Nephron (organoid): ENCODE measurements around the gene TAF6L.
A peak's percentile ranks its signal among the peaks of the same experiment; 100 is the strongest.

Source experiments
- H3K27ac Mint-ChIP-seq, 3 experiments: 2 replicates each; pipeline ENCODE4 v1.8.0; 2020; ENCODE audit warnings: mixed read lengths in 3 of 3, mild to moderate bottlenecking in 2 of 3, moderate library complexity in 1 of 3
- H3K27me3 Mint-ChIP-seq: 2 replicates; pipeline ENCODE4 v1.8.0; 2021; ENCODE audit warnings: low read depth, mild to moderate bottlenecking, moderate library complexity, mixed read lengths
- H3K36me3 Mint-ChIP-seq: 2 replicates; pipeline ENCODE4 v1.8.0; 2020; ENCODE audit warnings: low read depth, mixed read lengths
- H3K4me1 Mint-ChIP-seq: 2 replicates; pipeline ENCODE4 v1.8.0; 2020; ENCODE audit warnings: mixed read lengths
- H3K4me3 Mint-ChIP-seq, 3 experiments: 2 replicates each; pipeline ENCODE4 v1.8.0; 2020; ENCODE audit warnings: mild to moderate bottlenecking in 3 of 3, mixed read lengths in 3 of 3, moderate library complexity in 2 of 3
- H3K9me3 Mint-ChIP-seq: 2 replicates; pipeline ENCODE4 v1.8.0; 2020; ENCODE audit warnings: mixed read lengths
- TF ChIP-seq, protein P1 (sequence below), 3 experiments: fragments of 200-600 bp; sonication (generic); IDR thresholded peaks; one replicate each; pipeline ENCODE4 v1.5.0; 2021; ENCODE audit warnings: antibody characterized with exemption in 3 of 3; ENCODE audit not compliant: unreplicated experiment in 3 of 3

Gene TAF6L

GRCh38 chr11:62787005-62787759 is 16.0 kb downstream of the TAF6L start, which contains the start of gene TMEM179B:
Gene TMEM179B, plus strand, starts transcription at chr11:62787402. Its CDS starts 30 bp downstream, at chr11:62787432.
- Mint-ChIP-seq H3K9me3 (no peaks in the 10 kb centered on the region), H3K4me3 (peak within 1 kb of the TSS; percentile 92 to 98 (median 96)), H3K27me3 (no peaks in the 10 kb centered on the region), H3K36me3 (peaks cover 27% of the 10 kb centered on the region), H3K4me1 (peaks cover 28% of the 10 kb centered on the region), H3K27ac (peak within 1 kb of the TSS; percentile 89 to 97 (median 97))
- TF ChIP-seq, protein P1, sequence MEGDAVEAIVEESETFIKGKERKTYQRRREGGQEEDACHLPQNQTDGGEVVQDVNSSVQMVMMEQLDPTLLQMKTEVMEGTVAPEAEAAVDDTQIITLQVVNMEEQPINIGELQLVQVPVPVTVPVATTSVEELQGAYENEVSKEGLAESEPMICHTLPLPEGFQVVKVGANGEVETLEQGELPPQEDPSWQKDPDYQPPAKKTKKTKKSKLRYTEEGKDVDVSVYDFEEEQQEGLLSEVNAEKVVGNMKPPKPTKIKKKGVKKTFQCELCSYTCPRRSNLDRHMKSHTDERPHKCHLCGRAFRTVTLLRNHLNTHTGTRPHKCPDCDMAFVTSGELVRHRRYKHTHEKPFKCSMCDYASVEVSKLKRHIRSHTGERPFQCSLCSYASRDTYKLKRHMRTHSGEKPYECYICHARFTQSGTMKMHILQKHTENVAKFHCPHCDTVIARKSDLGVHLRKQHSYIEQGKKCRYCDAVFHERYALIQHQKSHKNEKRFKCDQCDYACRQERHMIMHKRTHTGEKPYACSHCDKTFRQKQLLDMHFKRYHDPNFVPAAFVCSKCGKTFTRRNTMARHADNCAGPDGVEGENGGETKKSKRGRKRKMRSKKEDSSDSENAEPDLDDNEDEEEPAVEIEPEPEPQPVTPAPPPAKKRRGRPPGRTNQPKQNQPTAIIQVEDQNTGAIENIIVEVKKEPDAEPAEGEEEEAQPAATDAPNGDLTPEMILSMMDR (IDR thresholded peaks at IDR 0.05; ENCODE audit: unreplicated experiment in 3 of 3): no peak

DNA sequence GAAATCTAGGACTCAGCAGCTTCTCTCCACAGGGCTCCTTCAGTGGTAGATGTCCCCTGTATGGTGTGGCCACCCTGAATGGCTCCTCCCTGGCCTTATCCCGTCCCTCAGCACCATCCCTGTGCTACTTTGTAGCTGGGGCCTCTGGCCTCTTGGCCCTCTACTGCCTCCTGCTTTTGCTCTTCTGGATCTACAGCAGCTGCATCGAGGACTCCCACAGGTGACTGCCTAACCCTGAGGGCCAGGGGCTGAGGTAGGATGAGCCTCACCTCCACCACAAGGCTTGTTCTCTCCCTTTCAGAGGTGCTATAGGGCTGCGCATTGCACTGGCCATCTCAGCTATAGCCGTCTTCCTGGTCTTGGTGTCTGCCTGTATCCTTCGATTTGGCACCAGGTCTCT is 17.8 kb downstream of the TAF6L start:
- no peaks in the 10 kb centered on the region for H3K9me3 Mint-ChIP-seq
- H3K4me3 Mint-ChIP-seq: peak overlapping the region; percentile 92 to 96 (median 95)
- peaks cover 31% of the 10 kb centered on the region for H3K4me1 Mint-ChIP-seq
- TF ChIP-seq, protein P1 (IDR thresholded peaks at IDR 0.05; ENCODE audit: unreplicated experiment in 3 of 3): no peak
- H3K36me3 Mint-ChIP-seq: peaks cover 27% of the 10 kb centered on the region
- H3K27ac Mint-ChIP-seq: peak overlapping the region; percentile 55 to 75 (median 63)
- no peaks in the 10 kb centered on the region for H3K27me3 Mint-ChIP-seq

DNA sequence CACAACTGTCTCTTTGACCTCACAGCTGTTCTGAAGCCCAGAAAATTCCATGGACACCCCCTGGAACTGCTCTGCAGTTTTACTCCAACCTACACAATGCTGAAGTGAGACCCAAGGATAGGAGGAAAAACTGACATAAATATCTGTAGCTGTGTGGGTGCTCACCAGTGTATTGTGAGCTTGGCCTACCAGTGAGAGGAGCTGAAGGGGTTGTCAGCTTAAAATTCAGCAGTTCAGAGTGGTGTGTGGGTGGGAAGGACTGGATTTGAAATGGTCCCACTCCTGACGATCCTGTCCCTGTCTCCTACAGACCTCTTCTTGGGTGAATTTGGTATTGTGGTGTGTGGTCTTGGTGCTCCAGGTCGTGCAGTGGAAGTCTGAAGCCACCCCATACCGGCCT is 18.4 kb downstream of the TAF6L start:
- peak overlapping the region; percentile 55 to 75 (median 63) for H3K27ac Mint-ChIP-seq

DNA sequence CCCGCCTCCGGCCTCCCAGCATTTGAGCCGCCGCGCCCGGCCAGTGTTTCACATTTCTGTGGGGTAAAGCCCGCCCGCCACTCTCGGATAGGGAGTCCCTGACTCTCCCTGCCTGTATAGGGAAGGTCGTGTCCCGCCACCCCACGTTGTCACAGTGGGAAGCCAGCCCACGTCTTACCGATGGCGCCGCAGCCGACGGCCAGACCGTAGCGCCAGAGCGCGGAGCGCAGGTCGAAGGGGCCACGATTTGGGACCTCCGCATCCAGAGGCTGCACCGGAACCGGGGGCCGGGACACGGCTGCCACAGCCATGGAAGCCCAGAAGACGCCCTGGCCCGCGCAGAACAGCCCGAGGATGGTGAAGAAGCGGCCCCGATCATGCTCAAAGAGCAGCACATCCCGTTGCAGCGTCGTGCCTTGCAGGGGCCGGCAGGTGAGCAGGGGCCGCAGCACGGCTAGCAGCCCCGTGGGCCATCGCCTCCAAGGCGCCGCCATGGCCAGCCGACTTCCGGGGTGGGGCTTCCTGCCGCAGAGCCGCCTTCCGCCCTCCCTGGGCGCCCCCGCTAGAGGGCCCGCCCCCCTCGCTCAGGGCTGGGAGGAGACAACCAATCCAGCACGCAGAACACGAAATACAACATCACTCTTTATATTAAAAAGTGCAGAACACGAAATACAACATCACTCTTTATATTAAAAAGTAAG is 20.5 kb downstream of the TAF6L start, which contains the start of gene TMEM223:
TSS of gene TMEM223 (minus strand) at position 506 of the 701 bp plus-strand sequence. CDS start at position 494, 12 bp downstream.
- Mint-ChIP-seq H3K36me3 (peaks cover 51% of the 10 kb centered on the region), H3K27me3 (no peaks in the 10 kb centered on the region), H3K27ac (peak within 1 kb of the TSS; percentile 92 to 97 (median 96)), H3K4me3 (peak within 1 kb of the TSS; percentile 92 to 96 (median 95)), H3K4me1 (peaks cover 31% of the 10 kb centered on the region), H3K9me3 (no peaks in the 10 kb centered on the region)
- TF ChIP-seq, protein P1 (IDR thresholded peaks at IDR 0.05; ENCODE audit: unreplicated experiment in 3 of 3): no peak

More for the DNA sequence above, 18.4 kb downstream of the TAF6L start:
- no peaks in the 10 kb centered on the region for H3K27me3 Mint-ChIP-seq
- TF ChIP-seq, protein P1 (IDR thresholded peaks at IDR 0.05; ENCODE audit: unreplicated experiment in 3 of 3): no peak
- peaks cover 33% of the 10 kb centered on the region for H3K36me3 Mint-ChIP-seq
- H3K4me1 Mint-ChIP-seq: peaks cover 31% of the 10 kb centered on the region
- H3K9me3 Mint-ChIP-seq: no peaks in the 10 kb centered on the region
- peak overlapping the region; percentile 92 to 96 (median 95) for H3K4me3 Mint-ChIP-seq

GRCh38 chr11:62792202-62792575 is 21.0 kb downstream of the TAF6L start:
- TF ChIP-seq, protein P1 (IDR thresholded peaks at IDR 0.05; ENCODE audit: unreplicated experiment in 3 of 3): no peak
- H3K27me3 Mint-ChIP-seq: no peaks in the 10 kb centered on the region
- peaks cover 54% of the 10 kb centered on the region for H3K36me3 Mint-ChIP-seq
- no peaks in the 10 kb centered on the region for H3K9me3 Mint-ChIP-seq
- H3K27ac Mint-ChIP-seq: peak overlapping the region; percentile 92 to 97 (median 96)
- H3K4me1 Mint-ChIP-seq: peaks cover 31% of the 10 kb centered on the region
- peak overlapping the region; percentile 92 to 96 (median 95) for H3K4me3 Mint-ChIP-seq
